Vagina (tissue), 2 donors: ENCODE measurements around the gene CABP1. TPM values are rescaled to one million over a fixed set of nuclear protein-coding genes. Genes with fewer than 3 reads are reported as not detected.
"Not testable (repeated sequence)": the region's sequence is repeated elsewhere in the genome, so short reads cannot be mapped to it uniquely, and the experiment has no call there.

Source experiments
- DNase-seq, 2 donors: peaks; one replicate each; pipeline ENCODE4 v3.0.0-alpha.2; 2017; ENCODE audit errors: extremely low spot score in 2 of 2
- H3K27ac ChIP-seq: fragments of 200-600 bp; sonication (generic); one replicate; pipeline ENCODE4 v1.5.1; 2019
- H3K27me3 ChIP-seq: fragments of 200-600 bp; sonication (generic); one replicate; pipeline ENCODE4 v1.5.1; 2019
- H3K36me3 ChIP-seq, 2 donors: fragments of 200-600 bp; sonication (generic); one replicate each; pipeline ENCODE4 v1.5.1; 2017 to 2019
- H3K4me1 ChIP-seq: fragments of 200-600 bp; sonication (generic); one replicate; pipeline ENCODE4 v1.5.1; 2019
- H3K4me3 ChIP-seq, 2 donors: fragments of 200-600 bp; sonication (generic); 1 replicate in 1 of 2; 2 replicates in 1 of 2; pipeline ENCODE4 v1.5.1; 2016 to 2019
- H3K9me3 ChIP-seq: fragments of 200-600 bp; sonication (generic); one replicate; pipeline ENCODE4 v1.5.1; 2019
- CTCF ChIP-seq, 3 experiments: fragments of 450-650 bp in 2 of 3; fragments of 200-600 bp in 1 of 3; sonication (generic) in 1 of 3; IDR thresholded peaks; one replicate each; pipeline ENCODE4 v1.5.1; 2017 to 2019; ENCODE audit warnings: antibody characterized with exemption in 3 of 3, mild to moderate bottlenecking in 2 of 3, moderate library complexity in 2 of 3
- POLR2A ChIP-seq, 2 donors: fragments of 450-650 bp; IDR thresholded peaks; one replicate each; pipeline ENCODE4 v1.6.1; 2017; ENCODE audit warnings: antibody characterized with exemption in 2 of 2, mild to moderate bottlenecking in 2 of 2, moderate library complexity in 2 of 2
- POLR2AphosphoS5 ChIP-seq, 2 donors: sonication (generic); formaldehyde crosslinking; IDR thresholded peaks; one replicate each; pipeline ENCODE4 v1.9.0; 2017; ENCODE audit warnings: antibody characterized with exemption in 2 of 2, mild to moderate bottlenecking in 2 of 2, low read depth in 1 of 2; ENCODE audit not compliant: insufficient read depth in 1 of 2
- intact Hi-C: fragments of 100-400 bp; cut with DNase I; formaldehyde crosslinking; loops from one replicate; pipeline ENCODE4 v1.15.1; 2023
- total RNA-seq: library from RNA; depleted of rRNA; stranded (reverse); fragments of >200 nt; gene quantifications from one replicate; pipeline ENCODE4 v1.2.3, GENCODE V29; 2016

The CABP1 gene
- total RNA-seq, 1 donor from 2014 or later: 0.49 TPM

DNA sequence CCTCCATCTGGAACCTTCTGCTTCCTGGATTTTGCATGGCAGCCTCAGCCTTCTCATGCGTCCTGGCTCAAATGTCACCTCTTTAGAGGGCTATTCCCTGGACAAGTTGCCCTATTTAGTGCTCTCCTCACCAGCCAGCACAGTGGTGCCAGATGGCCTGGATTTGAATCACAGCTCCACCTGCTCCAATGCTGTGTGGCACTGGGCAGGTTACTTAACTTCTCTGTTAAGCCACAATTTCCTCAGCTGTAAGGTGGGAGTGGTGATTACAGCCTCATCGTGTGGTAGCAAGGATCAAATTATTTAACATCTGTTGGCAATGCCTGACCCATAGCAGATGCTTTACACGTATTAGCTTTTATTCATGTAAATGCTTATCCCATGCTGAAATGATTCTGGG is 42.6 kb upstream of the CABP1 start:
- H3K4me1 ChIP-seq: no peaks in the 10 kb centered on the region

GRCh38 chr12:120598674-120599463 is 41.6 kb upstream of the CABP1 start:
- no peak for DNase-seq
- Histone ChIP-seq H3K4me1 (no peaks in the 10 kb centered on the region), H3K27me3 (no peaks in the 10 kb centered on the region), H3K27ac (no peak overlapping the region), H3K9me3 (no peaks in the 10 kb centered on the region), H3K4me3 (no peak overlapping the region), H3K36me3 (no peaks in the 10 kb centered on the region)
- intact Hi-C loops: loop anchor here (10.0 kb wide), 1 partner anchor 496 kb away; no protein-coding TSS in a partner anchor
- no peak for TF ChIP-seq POLR2A (IDR thresholded peaks at IDR 0.05)
- no peak for TF ChIP-seq CTCF (IDR thresholded peaks at IDR 0.05)
- no peak for TF ChIP-seq POLR2AphosphoS5 (IDR thresholded peaks at IDR 0.05; ENCODE audit: insufficient read depth in 1 of 2, low read depth in 1 of 2)

More for the DNA sequence above, 42.6 kb upstream of the CABP1 start:
- TF ChIP-seq POLR2A (IDR thresholded peaks at IDR 0.05): no peak
- no peak for TF ChIP-seq POLR2AphosphoS5 (IDR thresholded peaks at IDR 0.05; ENCODE audit: insufficient read depth in 1 of 2, low read depth in 1 of 2)
- no peak for TF ChIP-seq CTCF (IDR thresholded peaks at IDR 0.05)
- Histone ChIP-seq H3K27me3 (no peaks in the 10 kb centered on the region), H3K9me3 (no peaks in the 10 kb centered on the region), H3K36me3 (no peaks in the 10 kb centered on the region), H3K4me3 (no peak overlapping the region), H3K27ac (no peak overlapping the region)
- intact Hi-C loops: loop anchor here (10.0 kb wide), 1 partner anchor 497 kb away; no protein-coding TSS in a partner anchor
- DNase-seq: no peak

DNA sequence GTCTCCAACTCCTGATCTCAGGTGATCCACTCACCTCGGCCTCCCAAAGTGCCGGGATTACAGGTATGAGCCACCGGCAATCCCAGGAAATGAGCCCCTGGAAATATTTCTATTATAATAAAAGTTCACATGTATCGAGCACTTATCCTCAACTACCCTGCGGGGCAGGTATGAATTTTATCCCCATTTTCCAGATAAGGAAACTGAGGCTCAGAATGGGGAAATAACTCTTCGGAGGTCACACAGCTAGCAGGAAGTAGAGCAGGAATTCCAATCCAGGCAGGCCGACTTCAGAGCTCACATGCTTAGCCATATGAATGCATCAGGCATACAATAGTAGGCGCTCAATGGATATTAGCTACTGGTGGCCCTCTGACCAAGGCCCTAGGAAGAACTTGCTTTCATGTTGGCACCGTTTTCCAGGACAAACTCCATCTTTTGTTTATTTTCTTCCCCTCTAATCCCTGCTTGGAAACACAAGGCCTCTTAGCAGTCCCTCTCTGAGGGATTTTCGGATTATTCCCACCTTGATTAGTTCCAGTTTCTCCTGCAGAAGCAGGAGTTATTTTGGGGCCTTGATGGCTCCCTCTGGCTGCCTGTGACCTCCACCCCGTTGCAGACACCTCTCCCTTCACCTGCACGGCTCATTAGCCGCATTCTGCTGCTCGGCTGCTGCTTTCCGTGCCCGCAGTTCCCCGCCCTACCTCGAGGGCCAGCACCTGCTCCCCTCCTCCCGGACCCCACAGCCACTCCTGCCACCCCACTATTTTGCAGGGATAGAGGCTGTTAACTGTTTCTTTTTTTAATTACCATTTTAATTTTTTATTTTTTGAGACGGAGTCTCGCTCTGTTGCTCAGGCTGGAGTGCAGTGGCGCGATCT is 40.5 kb upstream of the CABP1 start:
- intact Hi-C loops: loop anchor here (10.0 kb wide), 1 partner anchor 495 kb away; no protein-coding TSS in a partner anchor
- DNase-seq: no peak
- TF ChIP-seq POLR2AphosphoS5 (IDR thresholded peaks at IDR 0.05; ENCODE audit: insufficient read depth in 1 of 2, low read depth in 1 of 2) (no peak), CTCF (IDR thresholded peaks at IDR 0.05) (no peak), POLR2A (IDR thresholded peaks at IDR 0.05) (no peak)
- H3K27ac ChIP-seq: no peak overlapping the region
- no peaks in the 10 kb centered on the region for H3K27me3 ChIP-seq
- no peaks in the 10 kb centered on the region for H3K4me1 ChIP-seq
- no peak overlapping the region for H3K4me3 ChIP-seq
- H3K9me3 ChIP-seq: no peaks in the 10 kb centered on the region
- H3K36me3 ChIP-seq: no peaks in the 10 kb centered on the region

- intact Hi-C loops, H3K27me3 ChIP-seq, H3K9me3 ChIP-seq, H3K4me1 ChIP-seq, H3K4me3 ChIP-seq, DNase-seq, H3K36me3 ChIP-seq, H3K27ac ChIP-seq: not testable (repeated sequence)
Observed at GRCh38 chr12:120602416-120602815, 38.0 kb upstream of the CABP1 start.

DNA sequence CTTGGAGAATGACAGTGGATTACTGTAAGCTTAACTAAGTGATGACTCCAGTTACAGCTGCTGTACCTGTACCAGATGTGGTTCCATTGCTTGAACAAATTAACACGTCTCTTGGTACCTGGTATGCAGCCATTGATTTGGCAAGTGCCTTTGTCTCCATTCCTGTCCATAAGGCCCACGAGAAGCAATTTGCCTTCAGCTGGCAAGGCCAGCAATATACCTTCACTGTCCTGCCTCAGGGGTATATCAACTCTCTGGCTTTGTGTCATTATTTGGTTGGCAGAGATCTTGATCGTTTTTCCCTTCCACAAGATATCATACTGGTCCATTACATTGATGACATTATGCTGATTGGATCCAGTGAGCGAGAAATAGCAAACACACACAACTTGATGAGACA is 29.9 kb upstream of the CABP1 start:
- Histone ChIP-seq H3K4me1 (no peaks in the 10 kb centered on the region), H3K27me3 (no peaks in the 10 kb centered on the region), H3K4me3 (no peak overlapping the region), H3K9me3 (no peaks in the 10 kb centered on the region), H3K36me3 (no peaks in the 10 kb centered on the region), H3K27ac (no peak overlapping the region)
- DNase-seq: no peak
- intact Hi-C loops: no loop called here
- no peak for TF ChIP-seq POLR2A (IDR thresholded peaks at IDR 0.05)
- TF ChIP-seq CTCF (IDR thresholded peaks at IDR 0.05): no peak

- H3K27ac ChIP-seq, H3K27me3 ChIP-seq, H3K36me3 ChIP-seq, H3K4me3 ChIP-seq, H3K9me3 ChIP-seq, DNase-seq, H3K4me1 ChIP-seq, intact Hi-C loops: not testable (repeated sequence)
Observed at GRCh38 chr12:120611534-120611933, 28.9 kb upstream of the CABP1 start.
